8988T (cell line): ENCODE measurements around the gene ALKBH7.
"Not testable (repeated sequence)": the region's sequence is repeated elsewhere in the genome, so short reads cannot be mapped to it uniquely, and the experiment has no call there.

Source experiments
- DNase-seq: peaks from one replicate; pipeline ENCODE4 v3.0.0; 2011

ALKBH7 gene, protein sequence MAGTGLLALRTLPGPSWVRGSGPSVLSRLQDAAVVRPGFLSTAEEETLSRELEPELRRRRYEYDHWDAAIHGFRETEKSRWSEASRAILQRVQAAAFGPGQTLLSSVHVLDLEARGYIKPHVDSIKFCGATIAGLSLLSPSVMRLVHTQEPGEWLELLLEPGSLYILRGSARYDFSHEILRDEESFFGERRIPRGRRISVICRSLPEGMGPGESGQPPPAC

DNA sequence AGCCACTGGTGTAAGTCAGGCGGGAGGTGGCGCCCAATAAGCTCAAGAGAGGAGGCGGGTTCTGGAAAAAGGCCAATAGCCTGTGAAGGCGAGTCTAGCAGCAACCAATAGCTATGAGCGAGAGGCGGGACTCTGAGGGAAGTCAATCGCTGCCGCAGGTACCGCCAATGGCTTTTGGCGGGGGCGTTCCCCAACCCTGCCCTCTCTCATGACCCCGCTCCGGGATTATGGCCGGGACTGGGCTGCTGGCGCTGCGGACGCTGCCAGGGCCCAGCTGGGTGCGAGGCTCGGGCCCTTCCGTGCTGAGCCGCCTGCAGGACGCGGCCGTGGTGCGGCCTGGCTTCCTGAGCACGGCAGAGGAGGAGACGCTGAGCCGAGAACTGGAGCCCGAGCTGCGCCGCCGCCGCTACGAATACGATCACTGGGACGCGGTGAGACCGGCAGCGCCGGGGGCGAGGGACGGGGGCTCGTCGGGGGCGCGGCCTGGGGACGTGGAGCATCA lies at the start of gene ALKBH7:
ALKBH7 (plus strand) TSS at position 201 of the 502 bp plus-strand sequence; CDS start at position 228, 27 bp downstream.
- peak; percentile 37 for DNase-seq

DNA sequence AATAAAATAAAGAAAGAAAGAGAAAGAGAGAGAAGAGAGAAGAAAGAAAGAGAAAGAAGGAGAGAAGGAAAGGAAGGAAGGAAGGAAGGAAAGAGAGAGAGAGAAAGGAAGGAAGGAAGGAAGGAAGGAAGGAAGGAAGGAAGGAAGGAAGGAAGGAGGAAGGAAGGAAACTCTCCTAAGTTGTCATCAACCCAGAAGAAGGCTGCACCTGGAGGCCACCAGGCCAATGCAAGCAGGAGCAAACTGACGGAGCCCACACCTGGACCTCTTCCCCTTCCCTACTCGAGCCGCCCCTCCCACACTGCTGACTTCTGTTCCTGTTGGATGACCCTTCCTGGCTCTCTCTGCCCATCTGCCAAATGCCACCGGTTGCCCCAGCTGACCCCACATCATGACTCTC lies 47.8 kb upstream of the ALKBH7 start:
- no peak for DNase-seq

DNA sequence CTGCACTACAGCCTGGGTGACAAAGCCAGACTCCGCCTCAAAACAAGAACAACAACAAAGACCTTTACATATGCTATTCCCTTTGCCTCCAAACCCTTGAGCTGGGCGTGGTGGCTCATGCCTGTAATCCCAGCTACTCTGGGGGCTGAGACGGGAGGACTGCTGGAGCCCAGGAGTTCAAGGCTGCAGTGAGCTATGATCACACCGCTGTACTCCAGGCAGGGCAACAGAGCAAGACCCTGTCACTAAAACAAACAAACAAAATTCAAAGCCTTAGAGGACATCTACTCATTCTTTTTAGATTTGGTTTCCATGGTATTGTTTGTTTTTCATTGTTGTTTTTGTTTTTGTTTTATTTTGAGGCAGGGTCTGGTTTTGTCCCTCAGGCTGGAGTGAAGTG lies 47.0 kb upstream of the ALKBH7 start:
- DNase-seq: no peak

DNA sequence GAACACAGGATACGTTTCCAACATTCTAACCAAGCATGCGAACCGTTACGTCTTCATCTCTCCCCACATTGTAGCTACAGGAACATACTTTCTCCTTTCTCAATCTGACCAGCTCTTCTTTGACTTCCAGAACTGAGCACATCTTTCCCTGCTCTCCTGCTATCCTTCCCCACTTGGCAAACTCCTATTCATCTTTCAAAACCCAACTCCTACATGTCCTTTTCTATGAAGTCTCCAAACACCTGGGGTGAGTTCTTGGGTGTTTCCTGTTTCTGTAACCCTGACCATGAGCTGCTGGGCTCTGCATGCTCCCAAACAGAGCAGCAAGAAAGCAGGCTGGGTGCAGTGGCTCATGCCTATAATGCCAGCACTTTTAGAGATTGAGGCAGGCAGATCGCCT lies 45.8 kb upstream of the ALKBH7 start:
- DNase-seq: no peak

DNA sequence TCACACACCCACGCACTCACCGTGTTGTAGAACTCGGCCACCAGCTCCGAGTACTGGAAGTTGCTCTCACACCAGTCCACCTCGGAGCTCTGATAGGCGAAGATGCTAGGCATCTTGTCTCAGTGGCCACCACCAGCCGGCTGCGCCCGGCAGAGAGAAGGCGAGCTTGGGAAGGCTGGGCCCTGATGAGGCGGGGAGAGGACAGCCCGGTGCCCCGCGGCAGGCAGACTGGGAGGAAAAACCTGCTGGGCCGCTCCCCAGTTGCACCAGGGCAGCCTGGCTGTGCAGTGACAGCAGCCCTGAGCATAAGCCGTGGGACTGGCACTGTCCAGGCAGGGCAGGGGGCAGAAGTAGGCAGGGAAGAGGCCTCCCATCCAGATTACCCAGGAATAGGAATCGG lies 39.2 kb upstream of the ALKBH7 start, which contains the start of gene ACER1:
ACER1 (minus strand) TSS at position 174 of the 400 bp plus-strand sequence; CDS start at position 113, 61 bp downstream.
- DNase-seq: no peak

DNA sequence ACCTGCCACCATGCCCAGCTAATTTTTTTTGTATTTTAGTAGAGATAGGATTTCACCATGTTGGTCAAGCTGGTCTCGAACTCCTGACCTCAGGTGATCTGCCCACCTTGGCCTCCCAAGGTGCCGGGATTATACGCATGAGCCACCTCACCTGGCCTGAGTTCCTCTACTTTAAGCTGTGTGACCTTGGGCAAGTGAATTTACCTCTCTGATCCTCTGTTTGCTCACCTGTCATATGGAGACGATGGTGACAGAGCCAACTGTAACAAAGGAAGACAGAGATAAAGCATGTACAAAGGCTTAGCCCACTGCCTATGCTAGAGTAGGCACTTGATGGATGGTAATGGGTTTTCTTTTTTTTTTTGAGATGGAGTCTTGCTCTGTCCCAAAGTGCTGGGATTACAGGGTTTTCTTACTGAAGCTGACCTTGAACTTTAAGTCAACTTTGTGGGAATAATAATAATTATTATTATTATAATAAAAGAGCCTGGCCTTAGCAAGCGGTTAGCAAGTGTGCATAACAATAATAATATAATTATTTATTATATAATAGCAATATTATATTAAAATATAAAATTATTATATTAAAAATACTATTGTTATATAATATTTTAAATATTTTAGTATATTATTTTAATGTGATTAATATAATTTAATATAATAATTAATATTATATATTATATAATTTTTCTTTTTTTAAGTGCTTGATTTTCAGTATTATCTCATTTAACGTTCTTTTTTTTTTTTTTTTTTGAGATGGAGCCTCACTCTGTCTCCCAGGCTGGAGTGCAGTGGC lies 37.9 kb upstream of the ALKBH7 start:
- DNase-seq: no peak

DNA sequence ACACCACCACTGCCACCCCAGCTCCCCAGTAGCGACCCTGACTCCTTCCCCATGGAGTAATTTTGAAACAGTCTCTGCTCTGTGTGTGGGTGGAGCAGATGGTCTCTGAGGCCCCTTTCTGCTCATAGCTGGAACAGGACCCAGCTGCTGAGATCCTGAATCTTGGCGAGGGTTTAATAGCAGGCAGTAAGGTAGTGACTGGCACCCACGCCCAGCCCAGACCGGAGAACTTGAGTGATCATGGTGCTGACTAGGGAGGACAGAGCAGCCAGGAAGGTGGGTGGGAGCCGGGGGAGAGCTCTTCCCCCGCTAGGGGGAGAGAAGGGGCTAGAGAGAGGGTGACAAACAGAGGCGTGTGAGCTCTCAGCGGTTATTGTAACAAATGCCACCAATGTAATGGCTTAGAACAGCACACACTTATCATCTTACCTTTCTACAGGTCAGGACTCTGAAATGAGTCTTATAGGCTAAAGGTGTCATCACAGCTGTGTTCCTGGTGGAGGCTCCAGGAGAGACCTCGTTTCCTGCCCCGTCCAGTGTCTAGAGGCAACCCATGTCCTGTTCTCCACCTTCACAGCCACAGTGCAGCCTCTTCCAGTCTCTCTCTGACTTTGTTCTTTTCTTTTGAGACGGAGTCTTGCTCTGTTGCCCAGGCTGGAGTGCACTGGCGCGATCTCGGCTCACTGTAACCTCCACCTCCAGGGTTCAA lies 31.9 kb upstream of the ALKBH7 start:
- DNase-seq: no peak

DNA sequence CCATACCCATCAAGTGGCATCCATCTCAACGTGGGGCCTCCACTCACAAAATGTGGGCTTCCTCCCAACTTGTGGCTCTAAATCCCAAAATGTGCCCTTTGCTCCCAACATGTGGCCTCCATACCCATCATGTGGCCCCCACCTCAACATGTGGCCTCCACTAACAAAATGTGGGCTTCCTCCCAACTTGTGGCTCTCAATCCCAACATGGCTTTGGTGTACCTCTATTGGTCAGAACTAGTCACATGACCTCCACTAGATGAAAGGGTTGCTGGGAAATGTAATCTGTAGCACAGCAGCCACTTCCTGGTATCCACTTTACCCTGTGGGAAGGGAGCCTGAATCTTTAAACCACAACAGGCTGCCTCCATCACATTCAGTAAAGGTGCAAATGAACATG lies 29.1 kb upstream of the ALKBH7 start:
- no peak for DNase-seq

DNA sequence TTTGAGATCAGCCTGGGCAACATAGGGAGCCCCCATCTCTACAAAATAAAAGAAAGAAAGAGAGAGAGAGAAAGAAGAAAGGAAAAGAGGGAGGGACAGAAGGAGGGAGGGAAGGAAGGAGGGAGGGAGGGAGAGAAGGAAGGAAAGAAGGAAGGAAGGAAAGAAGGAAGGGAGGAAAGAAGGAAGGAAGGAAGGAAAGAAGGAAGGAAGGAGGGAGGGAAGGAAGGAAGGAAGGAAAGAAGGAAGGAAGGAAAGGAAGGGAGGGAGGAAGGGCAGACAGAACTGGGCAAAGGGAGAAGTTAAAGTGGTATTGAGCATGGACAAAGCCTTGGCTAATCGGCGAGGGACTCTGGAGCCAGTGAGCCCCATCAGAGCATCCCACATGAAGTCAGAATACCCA lies 23.3 kb upstream of the ALKBH7 start:
- DNase-seq: not testable (repeated sequence)

DNA sequence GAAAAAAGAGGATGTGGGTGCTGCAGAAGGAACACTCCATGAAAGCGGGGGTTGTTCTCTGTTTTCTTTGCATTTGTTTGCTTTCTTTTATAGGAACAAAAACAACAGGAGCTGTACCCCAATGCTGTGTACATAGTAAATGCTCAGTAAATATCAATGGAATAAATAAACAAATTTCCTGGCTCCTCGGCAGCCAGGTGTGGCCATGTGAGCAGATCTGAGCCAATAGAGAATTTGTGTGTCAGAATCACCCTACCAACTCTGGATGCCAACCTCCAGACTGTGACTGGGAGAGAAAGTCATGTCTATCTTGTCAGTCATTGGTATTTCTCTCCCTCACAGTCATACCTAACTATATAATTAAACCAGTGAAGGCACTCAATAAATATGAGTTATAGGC lies 21.9 kb upstream of the ALKBH7 start:
- no peak for DNase-seq

DNA sequence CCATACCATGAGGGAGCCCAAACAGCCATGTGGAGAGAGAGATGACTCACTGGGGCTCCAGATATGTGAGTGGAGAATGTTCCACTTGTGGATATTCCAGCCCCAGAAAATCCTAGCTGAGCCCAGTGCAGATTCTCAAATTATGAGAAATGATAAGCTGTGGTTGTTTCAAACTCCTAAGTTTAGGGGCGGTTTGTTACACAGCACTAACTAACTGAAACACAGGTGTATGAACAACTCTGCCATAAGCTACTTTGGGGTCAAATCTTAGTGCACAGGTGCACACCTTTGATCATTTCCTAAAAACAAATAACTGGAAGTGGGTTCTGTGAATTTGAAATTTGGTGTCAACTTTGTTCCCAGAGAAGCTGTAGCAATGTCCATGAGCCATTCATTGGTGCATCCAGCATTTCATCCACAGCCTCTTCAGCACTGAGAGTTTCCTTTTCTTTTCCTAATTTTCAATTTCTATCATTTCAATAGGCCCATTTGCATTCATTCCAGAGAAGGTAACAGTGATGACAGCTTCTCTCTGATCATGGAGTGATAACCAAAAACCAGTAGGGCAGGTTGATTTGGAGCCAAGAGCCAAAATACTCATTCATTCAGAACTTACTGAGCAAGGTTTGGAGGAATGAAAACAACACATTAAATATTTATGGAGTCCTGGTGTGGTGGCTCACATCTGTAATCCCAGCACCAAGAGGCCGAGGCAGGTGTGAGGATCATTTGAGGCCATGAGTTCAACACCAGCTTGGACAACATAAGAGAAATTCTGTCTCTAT lies 20.0 kb upstream of the ALKBH7 start:
- DNase-seq: no peak

DNA sequence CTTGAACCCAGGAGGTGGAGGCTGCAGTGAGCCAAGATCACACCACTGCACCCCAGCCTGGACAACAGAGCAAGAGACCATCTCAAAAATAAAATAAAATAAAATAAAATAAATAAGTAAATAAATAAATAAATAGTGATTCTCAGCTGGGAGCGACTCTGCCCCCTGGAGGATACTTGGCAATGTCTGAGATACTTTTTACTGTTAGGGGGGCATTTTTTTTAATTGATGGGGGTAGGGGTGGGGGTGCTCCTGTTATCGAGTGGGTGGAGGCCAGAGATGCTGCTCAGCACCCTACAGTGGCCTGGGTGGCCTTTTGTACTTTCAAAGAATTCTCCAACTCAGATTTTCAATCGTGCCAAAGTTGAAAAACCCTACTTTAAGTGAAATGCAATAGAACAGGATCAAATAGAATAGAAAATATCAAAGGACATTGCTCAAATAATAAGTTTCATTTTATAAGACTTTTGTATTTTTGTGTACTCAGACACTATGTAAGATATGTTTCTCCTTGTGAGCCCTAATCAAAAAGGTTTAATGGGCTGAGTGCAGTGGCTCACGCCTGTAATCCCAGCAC lies 18.4 kb upstream of the ALKBH7 start:
- no peak for DNase-seq

DNA sequence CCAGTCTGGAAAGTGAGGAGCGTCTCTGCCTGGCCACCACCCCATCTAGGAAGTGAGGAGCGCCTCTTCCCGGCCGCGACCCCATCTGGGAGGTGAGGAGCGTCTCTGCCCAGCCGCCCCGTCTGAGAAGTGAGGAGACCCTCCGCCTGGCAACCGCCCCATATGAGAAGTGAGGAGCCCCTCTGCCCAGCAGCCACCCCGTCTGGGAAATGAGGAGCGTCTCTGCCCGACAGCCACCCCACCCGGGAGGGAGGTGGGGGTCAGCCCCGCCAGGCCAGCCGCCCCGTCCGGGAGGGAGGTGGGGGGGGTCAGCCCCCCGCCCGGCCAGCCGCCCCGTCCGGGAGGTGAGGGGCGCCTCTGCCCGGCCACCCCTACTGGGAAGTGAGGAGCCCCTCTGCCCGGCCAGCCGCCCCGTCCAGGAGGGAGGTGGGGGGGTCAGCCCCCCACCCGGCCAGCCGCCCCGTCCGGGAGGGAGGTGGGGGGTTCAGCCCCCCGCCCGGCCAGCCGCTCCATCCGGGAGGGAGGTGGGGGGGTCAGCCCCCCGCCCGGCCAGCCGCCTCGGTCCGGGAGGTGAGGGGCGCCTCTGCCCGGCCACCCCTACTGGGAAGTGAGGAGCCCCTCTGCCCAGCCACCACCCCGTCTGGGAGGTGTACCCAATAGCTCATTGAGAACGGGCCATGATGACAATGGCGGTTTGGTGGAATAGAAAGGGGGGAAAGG lies 17.1 kb upstream of the ALKBH7 start:
- DNase-seq: not testable (repeated sequence)

DNA sequence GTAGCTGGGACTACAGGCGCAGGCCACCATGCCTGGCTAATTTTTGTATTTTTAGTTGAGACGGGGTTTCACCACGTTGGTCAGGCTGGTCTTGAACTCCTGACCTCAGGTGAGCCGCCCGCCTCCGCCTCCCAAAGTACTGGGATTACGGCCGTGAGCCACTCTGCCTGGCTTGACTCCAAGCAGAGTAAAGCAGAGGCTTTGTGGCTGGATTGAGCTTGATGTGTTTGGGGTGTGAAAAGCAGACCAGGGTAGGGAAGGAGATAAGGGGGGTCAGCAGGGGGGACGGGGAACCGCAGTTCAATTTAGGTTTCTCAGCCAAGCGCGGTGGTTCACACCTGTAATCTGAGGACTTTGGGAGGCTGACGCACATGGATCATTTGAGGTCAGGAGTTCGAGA lies 15.4 kb upstream of the ALKBH7 start:
- DNase-seq: no peak

DNA sequence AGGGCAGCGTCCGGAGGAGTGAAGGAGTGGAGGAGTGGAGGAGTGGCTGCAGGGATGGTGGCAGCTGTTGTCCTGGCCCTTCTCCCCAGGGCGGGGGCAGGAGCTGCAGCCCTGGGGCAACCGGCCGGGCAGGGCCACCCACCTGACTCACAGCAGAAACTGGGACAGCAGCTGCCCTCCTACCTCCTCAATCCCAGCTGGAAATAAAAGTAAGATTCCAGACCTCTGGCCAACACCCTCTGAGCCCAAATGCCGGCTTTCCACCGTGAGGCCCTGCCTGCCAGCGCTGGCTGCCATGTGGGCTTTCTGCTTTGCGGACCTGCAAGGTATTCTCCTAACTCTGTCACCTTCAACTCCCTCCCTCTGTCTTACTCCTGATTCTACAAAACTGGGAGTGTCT lies 14.6 kb upstream of the ALKBH7 start:
- no peak for DNase-seq

DNA sequence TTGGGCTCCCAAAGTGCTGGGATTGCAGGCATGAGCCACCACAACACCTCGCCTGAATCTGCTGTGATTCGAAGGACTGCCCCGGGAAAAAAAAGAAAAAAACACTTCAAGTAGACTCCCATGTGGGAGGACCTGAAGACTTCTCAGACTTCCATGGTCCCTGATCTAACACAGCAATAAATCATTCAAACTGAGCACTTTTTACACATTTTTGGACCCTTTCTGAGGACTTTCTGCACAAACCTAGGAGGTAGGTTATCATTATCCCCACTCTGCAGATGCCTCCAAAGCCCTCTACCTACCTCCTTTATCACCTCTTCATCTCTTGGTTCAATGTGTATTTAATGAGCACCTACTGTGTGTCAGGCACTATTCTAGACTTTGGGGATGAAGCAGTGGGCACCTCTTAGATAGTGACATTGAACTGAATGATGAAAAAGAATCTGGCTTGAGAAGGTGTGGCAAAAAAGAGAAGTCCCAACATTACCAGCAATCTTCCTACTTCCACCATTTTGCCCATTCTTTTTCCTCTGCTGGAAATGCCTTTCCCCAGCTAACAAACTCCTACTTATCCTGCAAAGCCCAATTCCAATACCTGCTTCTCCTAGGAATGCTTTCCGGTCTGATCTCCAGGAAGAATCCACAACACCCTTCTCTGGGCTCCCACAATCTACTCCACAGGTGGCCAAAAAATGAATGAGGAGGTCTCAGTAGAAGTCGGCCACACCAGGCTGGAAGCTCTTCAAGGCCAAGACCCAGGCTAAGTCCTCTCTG lies 12.8 kb upstream of the ALKBH7 start:
- no peak for DNase-seq

DNA sequence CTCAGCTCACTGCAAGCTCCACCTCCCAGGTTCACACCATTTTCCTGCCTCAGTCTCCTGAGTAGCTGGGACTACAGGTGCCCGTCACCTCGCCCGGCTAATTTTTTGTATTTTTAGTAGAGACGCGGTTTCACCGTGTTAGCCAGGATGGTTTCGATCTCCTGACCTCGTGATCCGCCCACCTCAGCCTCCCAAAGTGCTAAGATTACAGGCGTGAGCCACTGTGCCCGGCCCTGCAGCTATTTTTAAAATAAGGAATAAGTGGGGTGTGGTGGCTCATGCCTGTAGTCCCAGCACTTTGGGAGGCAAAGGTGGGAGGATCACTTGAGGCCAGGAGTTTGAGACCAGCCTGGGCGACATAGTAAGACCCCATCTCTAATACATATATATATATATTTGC lies 12.1 kb upstream of the ALKBH7 start:
- DNase-seq: not testable (repeated sequence)

DNA sequence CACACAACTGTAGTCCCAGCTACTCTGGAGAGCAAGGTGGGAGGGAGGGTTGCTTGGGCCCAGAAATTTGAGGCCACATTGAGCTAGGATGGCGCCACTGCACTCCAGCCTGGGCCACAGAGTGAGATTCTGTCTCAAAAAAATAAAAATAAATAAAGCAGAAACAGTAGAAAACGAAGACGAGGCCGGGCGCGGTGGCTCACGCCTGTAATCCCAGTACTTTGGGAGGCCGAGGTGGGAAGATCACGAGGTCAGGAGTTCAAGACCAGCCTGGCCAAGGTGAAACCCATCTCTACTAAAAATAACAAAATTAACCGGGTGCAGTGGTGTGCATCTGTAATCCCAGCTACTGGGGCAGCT lies 11.8 kb upstream of the ALKBH7 start:
- DNase-seq: not testable (repeated sequence)

DNA sequence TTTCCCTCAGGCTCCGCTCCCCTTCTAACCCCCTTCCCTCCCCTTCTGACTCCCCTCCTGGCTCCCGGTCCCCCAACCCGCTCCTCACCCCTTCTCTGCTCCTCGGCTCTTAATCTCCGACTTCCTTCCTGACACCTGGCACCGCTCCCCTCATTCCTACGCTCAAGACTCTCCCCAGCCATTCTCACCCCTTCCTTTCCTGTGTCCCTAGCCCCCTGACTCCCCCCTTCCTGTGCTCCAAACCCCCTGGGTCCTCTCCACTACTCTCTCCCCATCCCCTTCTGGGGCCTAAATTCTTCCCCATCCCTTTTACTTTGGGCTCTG lies 10.6 kb upstream of the ALKBH7 start:
- DNase-seq: no peak

DNA sequence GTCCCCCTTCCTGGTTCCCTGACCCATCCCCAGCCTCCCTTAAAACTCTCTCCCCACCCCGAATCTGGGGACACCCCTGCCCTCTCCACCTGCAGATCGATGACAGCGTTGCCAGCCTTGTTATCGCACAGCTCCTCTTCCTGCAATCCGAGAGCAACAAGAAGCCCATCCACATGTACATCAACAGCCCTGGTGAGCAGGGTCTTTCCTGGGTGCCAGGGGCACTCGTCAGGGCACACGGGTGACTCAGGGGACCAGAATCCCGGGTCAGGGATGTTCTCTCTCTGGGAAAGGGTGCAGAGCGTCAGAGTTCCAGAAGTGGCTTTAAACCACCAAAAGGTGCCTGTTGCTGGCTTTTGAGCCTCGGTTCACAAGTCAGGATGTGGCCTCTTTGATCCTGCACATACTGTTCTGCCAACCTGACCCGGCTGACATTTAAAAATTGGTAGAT lies 10.2 kb upstream of the ALKBH7 start:
- DNase-seq: no peak

DNA sequence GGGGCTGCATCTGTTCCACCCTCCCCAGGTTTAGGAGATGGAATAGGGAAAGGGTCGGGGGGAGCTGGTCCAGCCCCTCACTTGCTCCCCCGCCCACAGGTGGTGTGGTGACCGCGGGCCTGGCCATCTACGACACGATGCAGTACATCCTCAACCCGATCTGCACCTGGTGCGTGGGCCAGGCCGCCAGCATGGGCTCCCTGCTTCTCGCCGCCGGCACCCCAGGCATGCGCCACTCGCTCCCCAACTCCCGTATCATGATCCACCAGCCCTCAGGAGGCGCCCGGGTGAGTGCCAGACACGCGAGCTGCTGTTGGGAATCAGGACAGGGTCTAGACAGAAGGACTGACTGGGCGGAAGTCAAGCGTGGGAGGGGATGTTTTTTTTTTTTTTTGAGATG lies 8.2 kb upstream of the ALKBH7 start:
- DNase-seq: no peak
